SU-DHL-6 (cell line): Measurements from ENCODE around the gene CD6.

Experiments
- CTCF ChIP-seq: fragments of 200-600 bp; sonication (generic); IDR thresholded peaks from one replicate; pipeline ENCODE4 v1.5.1; 2017; ENCODE audit warnings: antibody characterized with exemption, mild to moderate bottlenecking, low read length, moderate library complexity; ENCODE audit not compliant: insufficient read depth, poor library complexity, severe bottlenecking
- EZH2phosphoT487 ChIP-seq: fragments of 200-600 bp; sonication (generic), shearing (Covaris generic); conservative IDR thresholded peaks from 2 replicates; pipeline ENCODE4 v1.6.1; 2018; ENCODE audit warnings: mild to moderate bottlenecking, antibody characterized with exemption, low read length, moderate library complexity, mixed read lengths

- TF ChIP-seq CTCF, result no peak
- no peak for TF ChIP-seq EZH2phosphoT487
Observed at GRCh38 chr11:61045271-61045670, 73.8 kb downstream of the CD6 start.
